OCI-LY1 (cell line): ENCODE results near the gene HAUS3.

Source experiments
- H2AFZ ChIP-seq: fragments of 200-600 bp; sonication (generic), shearing (Covaris generic); 2 replicates; pipeline ENCODE4 v1.6.0; 2014; ENCODE audit warnings: antibody characterized with exemption, mild to moderate bottlenecking, low read length
- H3F3A ChIP-seq: fragments of 200-600 bp; sonication (generic), shearing (Covaris generic); 2 replicates; pipeline ENCODE4 v1.6.0; 2014; ENCODE audit warnings: mild to moderate bottlenecking, antibody characterized with exemption, low read length, moderate library complexity; ENCODE audit not compliant: insufficient read depth
- H3K27ac ChIP-seq: fragments of 200-600 bp; sonication (generic); 2 replicates; pipeline ENCODE4 v1.5.1; 2014; ENCODE audit warnings: low read length, mixed run types, mild to moderate bottlenecking, low read depth; ENCODE audit not compliant: poor library complexity, severe bottlenecking
- H3K27me3 ChIP-seq: fragments of 200-600 bp; sonication (generic); 2 replicates; pipeline ENCODE4 v1.6.0; 2014; ENCODE audit warnings: antibody characterized with exemption, mild to moderate bottlenecking, low read length, moderate library complexity; ENCODE audit not compliant: insufficient read depth
- H3K36me3 ChIP-seq: fragments of 200-600 bp; sonication (generic); 2 replicates; pipeline ENCODE4 v1.6.1; 2014; ENCODE audit warnings: mild to moderate bottlenecking, antibody characterized with exemption, low read length, moderate library complexity, mixed read lengths; ENCODE audit not compliant: insufficient read depth
- H3K4me1 ChIP-seq: fragments of 200-600 bp; sonication (generic); 2 replicates; pipeline ENCODE4 v1.5.1; 2014; ENCODE audit warnings: mild to moderate bottlenecking, low read length, moderate library complexity; ENCODE audit not compliant: insufficient read depth, severe bottlenecking
- H3K4me2 ChIP-seq: fragments of 200-600 bp; sonication (generic), shearing (Covaris generic); 2 replicates; pipeline ENCODE4 v1.6.1; 2014; ENCODE audit warnings: low read length
- H3K4me3 ChIP-seq: fragments of 200-600 bp; sonication (generic); 2 replicates; pipeline ENCODE4 v1.5.1; 2014; ENCODE audit warnings: low read length, low read depth, mild to moderate bottlenecking, mixed read lengths; ENCODE audit not compliant: poor library complexity, severe bottlenecking
- H3K79me2 ChIP-seq: fragments of 200-600 bp; shearing (Covaris generic); 2 replicates; pipeline ENCODE4 v1.6.1; 2016; ENCODE audit warnings: mixed run types, low read length, mixed read lengths; ENCODE audit not compliant: insufficient read depth
- H3K9ac ChIP-seq: fragments of 200-600 bp; sonication (generic), shearing (Covaris generic); 2 replicates; pipeline ENCODE4 v1.6.1; 2014; ENCODE audit warnings: mild to moderate bottlenecking, low read length, mixed read lengths
- H3K9me2 ChIP-seq: fragments of 200-600 bp; sonication (generic), shearing (Covaris generic); 2 replicates; pipeline ENCODE4 v1.6.1; 2014; ENCODE audit warnings: low read depth, mild to moderate bottlenecking, low read length, mixed read lengths
- H3K9me3 ChIP-seq: fragments of 200-600 bp; shearing (Covaris generic); 2 replicates; pipeline ENCODE4 v1.6.1; 2014; ENCODE audit warnings: low read length, mixed read lengths
- H4K20me1 ChIP-seq: fragments of 200-600 bp; sonication (generic), shearing (Covaris generic); 2 replicates; pipeline ENCODE4 v1.6.0; 2016; ENCODE audit warnings: mild to moderate bottlenecking, low read length; ENCODE audit not compliant: insufficient read depth
- CTCF ChIP-seq: fragments of 200-600 bp; sonication (generic), shearing (Covaris generic); IDR thresholded peaks from 2 replicates; pipeline ENCODE4 v1.5.1; 2017; ENCODE audit warnings: mild to moderate bottlenecking, antibody characterized with exemption, low read length, moderate library complexity, mixed read lengths
- EZH2 ChIP-seq: fragments of 200-600 bp; sonication (generic), shearing (Covaris generic); IDR thresholded peaks from 2 replicates; pipeline ENCODE4 v1.8.0; 2017; ENCODE audit warnings: borderline replicate concordance, mixed run types, mild to moderate bottlenecking, antibody characterized with exemption, low read length, moderate library complexity, mixed read lengths

HAUS3 gene

GRCh38 chr4:2264481-2265041, 22.6 kb upstream of the HAUS3 start:
- Histone ChIP-seq H3K36me3 (no peaks in the 10 kb centered on the region), H3K27ac (no peak overlapping the region), H3F3A (no peaks in the 10 kb centered on the region), H3K9me2 (no peaks in the 10 kb centered on the region), H2AFZ (no peak overlapping the region), H3K4me3 (no peak overlapping the region), H3K9ac (no peak overlapping the region), H3K27me3 (no peaks in the 10 kb centered on the region), H3K4me2 (no peak overlapping the region), H4K20me1 (no peaks in the 10 kb centered on the region), H3K9me3 (no peaks in the 10 kb centered on the region), H3K79me2 (no peaks in the 10 kb centered on the region), H3K4me1 (peaks cover 29% of the 10 kb centered on the region)
- TF ChIP-seq CTCF (no peak), EZH2 (no peak)

GRCh38 chr4:2263926-2264321, 22.0 kb upstream of the HAUS3 start:
- no peaks in the 10 kb centered on the region for H3K9me2 ChIP-seq
- H3K4me3 ChIP-seq, result no peak overlapping the region
- H3K9ac ChIP-seq, result no peak overlapping the region
- no peak for TF ChIP-seq CTCF
- TF ChIP-seq EZH2, result no peak
- no peak overlapping the region for H3K27ac ChIP-seq
- H3K79me2 ChIP-seq, result no peaks in the 10 kb centered on the region
- no peaks in the 10 kb centered on the region for H3K27me3 ChIP-seq
- no peak overlapping the region for H2AFZ ChIP-seq
- no peaks in the 10 kb centered on the region for H3F3A ChIP-seq
- no peaks in the 10 kb centered on the region for H3K36me3 ChIP-seq
- peaks cover 29% of the 10 kb centered on the region for H3K4me1 ChIP-seq
- H4K20me1 ChIP-seq, result no peaks in the 10 kb centered on the region
- H3K4me2 ChIP-seq, result no peak overlapping the region
- H3K9me3 ChIP-seq, result no peaks in the 10 kb centered on the region

DNA sequence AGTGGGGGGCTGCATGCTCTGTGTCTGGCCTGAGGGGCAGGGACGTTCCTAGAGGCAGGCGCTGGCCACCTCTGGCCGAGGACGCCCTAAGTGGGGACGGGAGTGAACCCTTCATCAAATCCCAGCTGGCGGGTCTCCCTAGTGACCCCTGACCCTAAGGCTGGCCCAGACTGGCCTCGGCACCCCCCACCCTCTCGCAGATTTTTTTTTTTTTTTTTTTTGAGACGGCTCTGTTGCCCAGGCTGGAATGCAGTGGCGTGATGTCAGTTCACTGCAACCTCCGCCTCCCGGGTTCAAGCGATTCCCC, 21.0 kb upstream of the HAUS3 start:
- H2AFZ ChIP-seq, result no peak overlapping the region
- peak overlapping the region; percentile 72 for H3K4me3 ChIP-seq
- no peaks in the 10 kb centered on the region for H3K36me3 ChIP-seq
- peak overlapping the region; percentile 91 for H3K9ac ChIP-seq
- H4K20me1 ChIP-seq, result no peaks in the 10 kb centered on the region
- peaks cover 29% of the 10 kb centered on the region for H3K4me1 ChIP-seq
- H3K27me3 ChIP-seq, result no peaks in the 10 kb centered on the region
- H3K4me2 ChIP-seq, result peak overlapping the region; percentile 84
- H3K9me2 ChIP-seq, result no peaks in the 10 kb centered on the region
- H3F3A ChIP-seq, result no peaks in the 10 kb centered on the region
- H3K27ac ChIP-seq, result peak overlapping the region; percentile 51
- H3K79me2 ChIP-seq, result no peaks in the 10 kb centered on the region
- no peaks in the 10 kb centered on the region for H3K9me3 ChIP-seq
- TF ChIP-seq CTCF, result no peak
- no peak for TF ChIP-seq EZH2
